GM19455 (cell line): ENCODE results near the gene MYOD1.
A peak's percentile ranks its signal among the peaks of the same experiment; 100 is the strongest.

Source experiments
- ATAC-seq: cut with Tn5 transposase; IDR thresholded peaks from one replicate; pipeline ENCODE4 v1.9.1; 2021; ENCODE audit not compliant: unreplicated experiment

The MYOD1 gene

GRCh38 chr11:17700991-17701390 is 18.4 kb upstream of the MYOD1 start:
- ATAC-seq: no peak

- no peak for ATAC-seq
These were observed 16.5 kb upstream of the MYOD1 start for GRCh38 chr11:17702876-17703275.

- ATAC-seq: peak; percentile 57
These were observed 15.4 kb upstream of the MYOD1 start for GRCh38 chr11:17703951-17704350.

- no peak for ATAC-seq
These were observed 11.5 kb upstream of the MYOD1 start for GRCh38 chr11:17707830-17708229.

- no peak for ATAC-seq
These were observed 7.5 kb upstream of the MYOD1 start for GRCh38 chr11:17711836-17712235.

- no peak for ATAC-seq
These were observed 5.5 kb upstream of the MYOD1 start for GRCh38 chr11:17713851-17714250.

- no peak for ATAC-seq
These were observed 5.0 kb upstream of the MYOD1 start for GRCh38 chr11:17714356-17714854.

- ATAC-seq: no peak
These were observed 4.5 kb upstream of the MYOD1 start for GRCh38 chr11:17714870-17715269.

GRCh38 chr11:17716807-17717206 is 2.6 kb upstream of the MYOD1 start:
- no peak for ATAC-seq

- no peak for ATAC-seq
These were observed 1.4 kb upstream of the MYOD1 start for GRCh38 chr11:17718015-17718414.

GRCh38 chr11:17718510-17718962 is 835 bp upstream of the MYOD1 start:
- ATAC-seq: no peak

- ATAC-seq: no peak
These were observed 796 bp downstream of the MYOD1 start for GRCh38 chr11:17719938-17720795.

GRCh38 chr11:17720796-17721171 is 1.4 kb downstream of the MYOD1 start:
- no peak for ATAC-seq

- ATAC-seq: no peak
These were observed 2.0 kb downstream of the MYOD1 start for GRCh38 chr11:17721242-17721999.

GRCh38 chr11:17722000-17722643 is 2.8 kb downstream of the MYOD1 start:
- no peak for ATAC-seq

- ATAC-seq: no peak
These were observed 4.9 kb downstream of the MYOD1 start for GRCh38 chr11:17724020-17724908.

GRCh38 chr11:17725174-17725573 is 5.8 kb downstream of the MYOD1 start:
- no peak for ATAC-seq

- ATAC-seq: no peak
These were observed 10.8 kb downstream of the MYOD1 start for GRCh38 chr11:17730137-17730536.

- peak; percentile 77 for ATAC-seq
These were observed 11.5 kb downstream of the MYOD1 start for GRCh38 chr11:17730608-17731462.

GRCh38 chr11:17733261-17733660 is 13.9 kb downstream of the MYOD1 start:
- ATAC-seq: no peak
